K562 (cell line): ENCODE data around the gene HYI. TPM values are rescaled to one million over a fixed set of nuclear protein-coding genes. Genes with fewer than 3 reads are reported as not detected.

Source experiments
- ATAC-seq: fragments of 200-7000 bp; cut with Tn5 transposase; 3 replicates; pipeline ENCODE4 v1.9.1; 2020; ENCODE audit warnings: moderate library complexity
- BruUV-seq: library from RNA; stranded (reverse); fragments of 400-500 nt; replicated peaks from 2 replicates; lab custom pipeline; 2021; lab: Mats Ljungman, UMichigan
- CTCF ChIA-PET: fragments of 300-600 bp; formaldehyde crosslinking; extraction: SDS; loops from one replicate; lab custom pipeline; 2021; ENCODE audit warnings: low intra/inter-chr PET ratio; lab: Yijun Ruan, JAX
- POLR2A ChIA-PET: fragments of 300-600, 350-650 bp; sonication (Branson Sonifier 250); formaldehyde crosslinking; extraction: SDS; loops from one replicate; lab custom pipeline; 2021; ENCODE audit warnings: antibody characterized with exemption, inconsistent platforms; lab: Yijun Ruan, JAX
- DNase-seq, 4 experiments: peaks; one replicate each; pipeline versions ENCODE4 v3.0.0 to v3.0.0-alpha.2; 2011 to 2018; ENCODE audit warnings: low spot score in 3 of 4, mixed read lengths in 3 of 4; ENCODE audit errors: extremely low read depth in 1 of 4
- FAIRE-seq: peaks from 2 replicates; lab custom pipeline; 2011; peaks lifted over from hg19 to GRCh38; lab: Jason Lieb, UNC
- H2AFZ ChIP-seq: 2 replicates; pipeline ENCODE4 v1.6.0; 2011; ENCODE audit warnings: low read depth, low read length, control low read depth, inconsistent platforms
- H3K27ac ChIP-seq: fragments of 200-600 bp; 3 replicates; pipeline ENCODE4 v1.8.0; 2011; ENCODE audit warnings: low read depth, mild to moderate bottlenecking, control low read depth, inconsistent platforms, low read length, moderate library complexity, mixed read lengths; ENCODE audit errors: extremely low read depth
- H3K27me3 ChIP-seq, 2 experiments: fragments of 300-600 bp in 1 of 2; 2 replicates in 1 of 2; 3 replicates in 1 of 2; pipeline versions ENCODE4 v1.6.0 to v1.8.0; 2011; ENCODE audit warnings: inconsistent platforms in 2 of 2, low read length in 2 of 2, mild to moderate bottlenecking in 1 of 2, mixed read lengths in 1 of 2, moderate library complexity in 1 of 2; ENCODE audit not compliant: control insufficient read depth in 2 of 2, insufficient read depth in 2 of 2
- H3K36me3 ChIP-seq: fragments of 300-600 bp; 3 replicates; pipeline ENCODE4 v1.8.0; 2011; ENCODE audit warnings: mild to moderate bottlenecking, low read length, inconsistent platforms; ENCODE audit not compliant: control insufficient read depth, insufficient read depth
- H3K4me1 ChIP-seq, 2 experiments: fragments of 200-600 bp in 1 of 2; replicated peaks in 1 of 2; 2 replicates in 1 of 2; 3 replicates in 1 of 2; pipeline versions ENCODE4 v1.5.1 to v1.8.0; 2011; ENCODE audit warnings: inconsistent platforms in 2 of 2, low read length in 2 of 2, mild to moderate bottlenecking in 1 of 2, mixed read lengths in 1 of 2, moderate library complexity in 1 of 2; ENCODE audit not compliant: control insufficient read depth in 2 of 2, insufficient read depth in 2 of 2
- H3K4me2 ChIP-seq: 2 replicates; pipeline ENCODE4 v1.6.1; 2011; ENCODE audit warnings: low read length, control low read depth, inconsistent platforms, mixed read lengths; ENCODE audit not compliant: insufficient read depth
- H3K4me3 ChIP-seq: fragments of 200-600 bp; sonication (generic), shearing (Covaris generic); 2 replicates; pipeline ENCODE4 v1.5.1; 2016; ENCODE audit warnings: control low read depth, inconsistent platforms
- H3K79me2 ChIP-seq: fragments of 200-600 bp; 3 replicates; pipeline ENCODE4 v1.8.0; 2011; ENCODE audit warnings: low read length, inconsistent platforms; ENCODE audit not compliant: control insufficient read depth, insufficient read depth
- H3K9ac ChIP-seq, 2 experiments: 2 replicates each; pipeline versions ENCODE4 v1.6.0 to v1.6.1; 2011; ENCODE audit warnings: low read depth in 2 of 2, low read length in 2 of 2, control low read depth in 1 of 2, inconsistent platforms in 1 of 2, mild to moderate bottlenecking in 1 of 2, mixed read lengths in 1 of 2; ENCODE audit not compliant: insufficient read depth in 1 of 2
- H3K9me1 ChIP-seq: one replicate; pipeline ENCODE4 v1.6.0; 2011; ENCODE audit warnings: inconsistent platforms, mild to moderate bottlenecking, low read length, moderate library complexity; ENCODE audit not compliant: control insufficient read depth, insufficient read depth
- H3K9me3 ChIP-seq: replicated peaks from 2 replicates; pipeline ENCODE4 v1.5.1; 2011; ENCODE audit warnings: low read depth, low read length, inconsistent platforms; ENCODE audit not compliant: control insufficient read depth, insufficient read depth
- H4K20me1 ChIP-seq: replicated peaks from 2 replicates; pipeline ENCODE4 v1.6.1; 2011; ENCODE audit warnings: low read length, inconsistent platforms, mixed read lengths; ENCODE audit not compliant: control insufficient read depth, insufficient read depth
- KLF6 ChIP-seq: fragments of 250-450 bp; sonication (Bioruptor Pico); IDR thresholded peaks from 2 replicates; pipeline ENCODE4 v1.4.0; 2020; ENCODE audit warnings: mild to moderate bottlenecking, moderate library complexity, borderline replicate concordance
- RNF2 ChIP-seq: sonication (generic); IDR thresholded peaks from 2 replicates; pipeline ENCODE4 v1.6.1; 2016
- WGBS: fragments of 100-300 bp; shearing (Covaris generic); methylation state at CpG from one replicate; pipeline ENCODE4 v1.1.6; 2016; ENCODE audit warnings: low coverage, mixed read lengths; ENCODE audit not compliant: insufficient coverage; ENCODE audit errors: missing lambda C conversion rate; 5-methylcytosine and 5-hydroxymethylcytosine counted together
- in situ Hi-C: fragments of 300-500 bp; cut with MboI; formaldehyde crosslinking; loops from 4 replicates; pipeline ENCODE4 v1.15.0; 2018; ENCODE audit warnings: inconsistent platforms, mixed read lengths
- intact Hi-C: fragments of 100-400 bp; cut with micrococcal nuclease; formaldehyde crosslinking; loops from 2 replicates; pipeline ENCODE4 v1.14.2; 2022
- polyA plus RNA-seq, 8 experiments: library from polyadenylated mRNA; depleted of rRNA in 4 of 8; stranded (reverse) in 5 of 8; unstranded in 3 of 8; fragments of >200 nt; fragmentation: Nextera tagmentation in 2 of 8; fragmentation: Illumina TruSeq in 1 of 8; extraction: Ambion mirVana in 2 of 8; extraction: Trizol in 1 of 8; gene quantifications; 2 replicates each; pipeline versions ENCODE4 v1.2.1 to v1.2.3, GENCODE V29; 2011 to 2014; ENCODE audit warnings: inconsistent platforms in 1 of 8, missing spikeins in 1 of 8
- total RNA-seq, 7 experiments: library from RNA; depleted of rRNA in 6 of 7; stranded (reverse); fragments of >200 nt in 6 of 7; fragmentation: Illumina TruSeq in 2 of 7; extraction: Trizol in 2 of 7; gene quantifications; 2 replicates each; pipeline versions ENCODE4 v1.2.1 to v1.2.3, GENCODE V29; 2011 to 2021; ENCODE audit warnings: low replicate concordance in 1 of 7

Gene HYI
- total and polyA plus RNA-seq, 9 of the 15 experiments (the other 6 are each of a cell fraction or from before 2014, with no cell fraction given) = 0.04 to 4.1 (median 1.4) TPM; not detected in 1

- H3K4me1 ChIP-seq = peaks cover 0 to 3% of the 10 kb centered on the region in 2 experiments; a peak in 1 of 5 replicates
- H3K4me3 ChIP-seq = no peak overlapping the region
- no peak overlapping the region for H3K27ac ChIP-seq
- H3K79me2 ChIP-seq = no peaks in the 10 kb centered on the region
- in situ Hi-C loops (no loop called here), intact Hi-C loops (no loop called here)
- no TSS peak for BruUV-seq
- no peak overlapping the region for H3K4me2 ChIP-seq
- peaks cover 83% of the 10 kb centered on the region; the same call in 2 of the 3 replicates for H3K36me3 ChIP-seq
- H3K27me3 ChIP-seq = no peaks in the 10 kb centered on the region
- no peak overlapping the region; a peak in 1 of 4 replicates for H3K9ac ChIP-seq
- no peak overlapping the region for H2AFZ ChIP-seq
- CTCF ChIA-PET = no interaction called here
- WGBS = 66% methylated on average over 5 of the region's 5 CpGs
- FAIRE-seq (no peak), DNase-seq (no peak), ATAC-seq (no peak)
- POLR2A ChIA-PET = no interaction called here
- H3K9me1 ChIP-seq = no peaks in the 10 kb centered on the region
- H4K20me1 ChIP-seq = no peaks in the 10 kb centered on the region
- no peaks in the 10 kb centered on the region for H3K9me3 ChIP-seq
- TF ChIP-seq RNF2 = no peak
- TF ChIP-seq, all 486 proteins: peak for 0
Observed at GRCh38 chr1:43430831-43431230, 22.9 kb downstream of the HYI start.

DNA sequence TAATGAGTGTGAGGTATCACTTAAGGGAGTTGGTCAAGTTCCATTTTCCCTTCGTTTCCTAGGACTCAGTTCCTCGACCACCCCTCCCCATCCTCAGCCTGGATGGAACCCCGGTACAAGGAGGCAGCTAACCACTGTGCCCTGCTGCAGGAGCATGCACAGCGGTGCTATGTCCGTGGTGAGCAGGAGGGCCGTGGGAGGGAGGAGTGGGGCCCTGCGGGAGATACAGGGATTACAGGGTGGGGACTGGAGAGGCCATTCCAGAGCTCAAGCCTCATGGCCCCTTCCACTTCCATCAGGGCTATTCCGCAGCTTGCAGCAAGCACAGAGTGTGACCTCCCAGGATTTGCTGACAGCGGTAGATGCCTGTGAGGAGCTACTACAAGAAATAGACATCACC, 25.8 kb downstream of the HYI start:
- Histone ChIP-seq H3K4me1 (peaks cover 0 to 3% of the 10 kb centered on the region in 2 experiments; a peak in 1 of 5 replicates), H3K9me1 (peaks cover 5% of the 10 kb centered on the region), H3K4me3 (no peak overlapping the region), H3K27me3 (no peaks in the 10 kb centered on the region), H3K27ac (no peak overlapping the region), H3K36me3 (peaks cover 87% of the 10 kb centered on the region; the same call in 2 of the 3 replicates), H3K4me2 (no peak overlapping the region), H2AFZ (no peak overlapping the region), H3K9me3 (no peaks in the 10 kb centered on the region), H4K20me1 (no peaks in the 10 kb centered on the region), H3K9ac (no peak overlapping the region), H3K79me2 (no peaks in the 10 kb centered on the region)
- POLR2A ChIA-PET = no interaction called here
- WGBS = 71% methylated on average over 9 of the region's 9 CpGs
- DNase-seq (no peak), FAIRE-seq (peak; percentile 6), ATAC-seq (no peak)
- CTCF ChIA-PET = no interaction called here
- BruUV-seq = no TSS peak
- no peak for TF ChIP-seq KLF6 (CRISPR knock-in tag)
- intact Hi-C loops = no loop called here
- in situ Hi-C loops = no loop called here
